Type B pancreatic cell (in vitro differentiated cells): ENCODE data around the gene RAB38. TPM values are rescaled to one million over a fixed set of nuclear protein-coding genes. Genes with fewer than 3 reads are reported as not detected.

Experiments used
- DNase-seq: peaks from one replicate; pipeline ENCODE4 v3.0.0; 2021; ENCODE audit warnings: mixed read lengths; ENCODE audit not compliant: unreplicated experiment; ENCODE audit errors: extremely low spot score
- H3K27ac Mint-ChIP-seq: 2 replicates; pipeline ENCODE4 v1.8.0; 2021; ENCODE audit warnings: mild to moderate bottlenecking, mixed read lengths
- H3K27me3 Mint-ChIP-seq: 2 replicates; pipeline ENCODE4 v1.8.0; 2021; ENCODE audit warnings: mixed read lengths
- H3K36me3 Mint-ChIP-seq: 2 replicates; pipeline ENCODE4 v1.8.0; 2021; ENCODE audit warnings: mixed read lengths
- H3K4me1 Mint-ChIP-seq: one replicate; pipeline ENCODE4 v1.8.0; 2021; ENCODE audit warnings: mixed read lengths; ENCODE audit not compliant: unreplicated experiment
- H3K4me3 Mint-ChIP-seq: 2 replicates; pipeline ENCODE4 v1.8.0; 2021; ENCODE audit warnings: mild to moderate bottlenecking, mixed read lengths
- H3K9me3 Mint-ChIP-seq: 2 replicates; pipeline ENCODE4 v1.8.0; 2021; ENCODE audit warnings: mixed read lengths
- total RNA-seq: library from RNA; stranded (reverse); gene quantifications from 2 replicates; pipeline ENCODE4 v1.2.1, GENCODE V29; 2021; ENCODE audit warnings: low replicate concordance
- TF ChIP-seq, protein P1 (sequence below): fragments of 200-600 bp; sonication (generic); conservative IDR thresholded peaks from 2 replicates; pipeline ENCODE4 v1.5.0; 2021; ENCODE audit warnings: antibody characterized with exemption, mild to moderate bottlenecking

The RAB38 gene
- total RNA-seq, 1 donor from 2014 or later, result 16.8 TPM

DNA sequence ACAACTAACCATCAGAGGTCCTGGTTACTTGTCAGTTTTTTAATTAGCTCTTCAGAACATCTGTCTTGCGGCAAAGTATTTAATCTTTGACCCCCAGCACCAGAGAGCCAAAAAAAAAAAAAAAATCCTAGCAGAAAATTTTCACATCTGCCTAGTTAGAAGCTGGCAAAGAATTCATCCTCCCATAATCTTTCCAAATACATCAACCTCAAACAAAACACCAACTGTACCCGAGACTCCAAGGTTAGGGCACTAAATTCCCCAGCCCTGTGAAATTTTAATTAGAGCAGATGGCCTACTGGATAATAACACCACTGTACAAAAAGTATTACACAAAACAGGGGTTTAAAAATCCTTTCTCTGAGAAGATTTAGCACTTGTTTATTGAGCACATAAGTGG is 55.7 kb downstream of the RAB38 start:
- no peak for DNase-seq
- Mint-ChIP-seq H3K27me3 (no peaks in the 10 kb centered on the region), H3K36me3 (peaks cover 8% of the 10 kb centered on the region), H3K4me1 (peaks cover 8% of the 10 kb centered on the region), H3K9me3 (no peaks in the 10 kb centered on the region), H3K27ac (no peak overlapping the region), H3K4me3 (no peak overlapping the region)
- TF ChIP-seq, protein P1, sequence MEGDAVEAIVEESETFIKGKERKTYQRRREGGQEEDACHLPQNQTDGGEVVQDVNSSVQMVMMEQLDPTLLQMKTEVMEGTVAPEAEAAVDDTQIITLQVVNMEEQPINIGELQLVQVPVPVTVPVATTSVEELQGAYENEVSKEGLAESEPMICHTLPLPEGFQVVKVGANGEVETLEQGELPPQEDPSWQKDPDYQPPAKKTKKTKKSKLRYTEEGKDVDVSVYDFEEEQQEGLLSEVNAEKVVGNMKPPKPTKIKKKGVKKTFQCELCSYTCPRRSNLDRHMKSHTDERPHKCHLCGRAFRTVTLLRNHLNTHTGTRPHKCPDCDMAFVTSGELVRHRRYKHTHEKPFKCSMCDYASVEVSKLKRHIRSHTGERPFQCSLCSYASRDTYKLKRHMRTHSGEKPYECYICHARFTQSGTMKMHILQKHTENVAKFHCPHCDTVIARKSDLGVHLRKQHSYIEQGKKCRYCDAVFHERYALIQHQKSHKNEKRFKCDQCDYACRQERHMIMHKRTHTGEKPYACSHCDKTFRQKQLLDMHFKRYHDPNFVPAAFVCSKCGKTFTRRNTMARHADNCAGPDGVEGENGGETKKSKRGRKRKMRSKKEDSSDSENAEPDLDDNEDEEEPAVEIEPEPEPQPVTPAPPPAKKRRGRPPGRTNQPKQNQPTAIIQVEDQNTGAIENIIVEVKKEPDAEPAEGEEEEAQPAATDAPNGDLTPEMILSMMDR, result no peak

DNA sequence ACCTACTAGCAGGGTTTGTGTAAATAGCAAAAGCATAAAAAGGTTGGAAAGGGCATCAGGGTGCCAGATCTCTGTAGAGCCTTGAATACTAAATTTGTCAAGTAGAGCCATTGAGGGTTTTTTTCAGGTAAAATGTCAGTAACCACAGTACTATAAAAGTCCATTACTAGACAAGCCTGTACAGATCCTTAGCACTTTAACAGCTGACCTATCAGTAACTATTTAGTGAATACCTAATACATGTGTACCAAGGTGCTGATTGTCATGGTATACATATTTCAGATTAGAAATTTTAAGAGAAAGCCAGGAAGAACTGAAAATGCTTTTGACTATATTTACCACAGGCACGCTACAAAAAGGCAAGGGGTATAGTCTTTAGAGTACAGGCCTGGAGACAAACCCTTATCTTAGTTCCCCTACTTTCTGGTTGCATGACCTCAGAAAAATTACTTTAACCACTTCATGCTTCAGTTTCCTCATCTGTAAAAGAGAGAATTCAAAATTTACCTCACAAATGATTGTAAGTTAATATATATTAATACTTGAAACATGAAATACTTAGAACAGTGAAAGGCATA is 57.9 kb downstream of the RAB38 start:
- no peaks in the 10 kb centered on the region for H3K9me3 Mint-ChIP-seq
- no peak overlapping the region for H3K4me3 Mint-ChIP-seq
- H3K4me1 Mint-ChIP-seq, result peaks cover 8% of the 10 kb centered on the region
- H3K27ac Mint-ChIP-seq, result no peak overlapping the region
- no peaks in the 10 kb centered on the region for H3K27me3 Mint-ChIP-seq
- TF ChIP-seq, protein P1, result no peak
- DNase-seq, result no peak
- peaks cover 8% of the 10 kb centered on the region for H3K36me3 Mint-ChIP-seq

DNA sequence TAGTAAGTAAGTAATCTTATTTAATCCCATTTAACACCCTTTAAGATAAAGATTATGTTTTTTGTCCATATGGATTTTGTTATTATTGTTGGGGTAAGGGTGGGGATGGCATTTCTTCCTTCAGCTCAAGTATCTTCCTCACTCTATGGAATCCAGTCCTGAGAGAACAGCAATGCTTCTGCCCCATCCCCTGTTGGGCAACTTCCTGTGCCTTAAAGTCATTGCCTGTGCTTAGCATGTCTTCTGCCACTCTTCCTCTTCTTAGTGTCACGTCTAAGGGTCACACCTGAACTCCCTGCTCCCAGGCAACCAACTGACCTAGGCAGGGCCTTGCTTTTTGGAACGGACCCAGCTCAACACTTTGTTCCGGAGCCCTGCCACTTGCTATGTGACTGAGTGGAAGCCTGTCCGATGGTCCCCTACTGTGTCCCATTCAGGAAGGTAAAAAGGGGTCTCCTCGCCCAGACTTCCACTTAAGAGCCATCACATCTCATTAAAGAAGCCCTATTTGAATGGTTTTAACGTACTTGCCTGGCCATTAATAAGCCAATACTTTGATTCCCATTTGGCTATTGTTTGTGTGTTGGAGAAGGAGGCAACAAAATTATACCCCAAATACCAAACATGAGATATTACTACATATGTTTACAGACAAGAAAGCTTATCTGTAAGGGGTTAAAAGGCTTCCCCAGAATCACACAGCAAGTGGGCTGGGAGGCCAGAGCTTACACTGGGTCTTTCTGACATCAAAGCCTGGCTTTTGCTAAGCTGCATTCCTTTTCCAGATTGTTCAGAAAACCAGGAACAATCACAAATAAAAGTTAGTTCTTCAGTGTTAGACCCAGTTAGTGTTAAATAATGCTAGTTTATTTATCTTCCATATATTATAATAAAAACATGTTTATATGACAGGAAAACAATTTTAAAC is 59.2 kb downstream of the RAB38 start:
- Mint-ChIP-seq H3K9me3 (no peaks in the 10 kb centered on the region), H3K36me3 (peaks cover 16% of the 10 kb centered on the region), H3K4me1 (peaks cover 8% of the 10 kb centered on the region), H3K27me3 (no peaks in the 10 kb centered on the region), H3K4me3 (no peak overlapping the region), H3K27ac (no peak overlapping the region)
- TF ChIP-seq, protein P1, result no peak
- DNase-seq, result no peak

DNA sequence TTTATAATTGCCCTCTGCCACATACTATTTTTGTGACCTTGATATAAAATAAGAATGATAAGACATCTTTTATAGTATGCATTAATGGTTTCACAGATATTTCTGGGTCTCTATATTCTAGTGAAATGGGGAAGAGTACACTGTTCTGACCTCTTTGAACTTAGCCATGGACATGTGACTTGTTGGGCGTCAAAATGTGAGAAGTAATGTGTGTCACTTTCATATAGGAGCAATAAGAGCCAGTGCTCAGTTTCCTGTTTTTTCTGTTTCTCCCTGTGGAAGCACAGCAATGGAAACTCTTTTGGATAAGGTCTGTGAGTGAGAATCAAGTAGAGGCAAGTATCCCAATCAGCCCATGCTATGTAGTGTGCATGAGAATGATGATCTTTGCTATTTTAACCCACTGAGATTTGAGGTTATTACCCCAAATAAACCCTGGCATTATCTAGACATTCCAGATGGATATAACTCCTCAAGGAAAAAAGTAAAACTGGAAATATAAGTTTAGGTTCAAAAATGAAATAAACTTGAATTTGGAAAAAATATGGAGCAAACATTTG is 60.7 kb downstream of the RAB38 start:
- Mint-ChIP-seq H3K9me3 (no peaks in the 10 kb centered on the region), H3K36me3 (peaks cover 12% of the 10 kb centered on the region), H3K27ac (no peak overlapping the region), H3K4me1 (peaks cover 4% of the 10 kb centered on the region), H3K27me3 (no peaks in the 10 kb centered on the region), H3K4me3 (no peak overlapping the region)
- TF ChIP-seq, protein P1, result no peak
- no peak for DNase-seq

DNA sequence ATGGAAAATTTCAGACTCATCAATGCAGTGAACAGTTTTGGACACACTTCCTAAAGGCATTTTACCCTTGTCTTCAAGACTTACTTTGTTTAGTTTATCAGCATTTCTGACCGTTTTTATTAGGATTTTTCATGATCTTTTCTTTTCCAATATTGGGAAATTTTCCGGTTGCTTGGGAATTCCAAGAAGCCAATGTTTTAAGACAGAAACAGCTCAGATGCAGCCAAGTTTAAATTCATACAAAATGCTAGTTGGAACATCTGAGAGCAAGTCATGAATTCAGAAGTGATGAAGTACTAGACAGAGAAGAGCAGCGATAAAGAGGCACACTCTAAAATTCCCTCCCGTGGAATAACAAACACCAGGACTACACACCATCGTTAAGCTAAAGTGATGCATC is 68.6 kb downstream of the RAB38 start:
- TF ChIP-seq, protein P1, result no peak
- Mint-ChIP-seq H3K27ac (no peak overlapping the region), H3K4me1 (peaks cover 4% of the 10 kb centered on the region), H3K27me3 (no peaks in the 10 kb centered on the region), H3K9me3 (peaks cover 4% of the 10 kb centered on the region), H3K36me3 (peaks cover 21% of the 10 kb centered on the region), H3K4me3 (no peak overlapping the region)
- DNase-seq, result no peak
